ENCODE measurements around the gene RXYLT1.

The RXYLT1 gene

GRCh38 chr12:63828867-63829266 lies 49.2 kb downstream of the RXYLT1 start:
- H3K27ac ChIP-seq (ENCODE audit: poor library complexity, severe bottlenecking): no peak overlapping the region
- DNase-seq (ENCODE audit: low spot score): no peak
- no peaks in the 10 kb centered on the region for H3K9me3 ChIP-seq (ENCODE audit: severe bottlenecking)
- H3K4me3 ChIP-seq (ENCODE audit: severe bottlenecking): no peak overlapping the region
- TF ChIP-seq, protein P1, sequence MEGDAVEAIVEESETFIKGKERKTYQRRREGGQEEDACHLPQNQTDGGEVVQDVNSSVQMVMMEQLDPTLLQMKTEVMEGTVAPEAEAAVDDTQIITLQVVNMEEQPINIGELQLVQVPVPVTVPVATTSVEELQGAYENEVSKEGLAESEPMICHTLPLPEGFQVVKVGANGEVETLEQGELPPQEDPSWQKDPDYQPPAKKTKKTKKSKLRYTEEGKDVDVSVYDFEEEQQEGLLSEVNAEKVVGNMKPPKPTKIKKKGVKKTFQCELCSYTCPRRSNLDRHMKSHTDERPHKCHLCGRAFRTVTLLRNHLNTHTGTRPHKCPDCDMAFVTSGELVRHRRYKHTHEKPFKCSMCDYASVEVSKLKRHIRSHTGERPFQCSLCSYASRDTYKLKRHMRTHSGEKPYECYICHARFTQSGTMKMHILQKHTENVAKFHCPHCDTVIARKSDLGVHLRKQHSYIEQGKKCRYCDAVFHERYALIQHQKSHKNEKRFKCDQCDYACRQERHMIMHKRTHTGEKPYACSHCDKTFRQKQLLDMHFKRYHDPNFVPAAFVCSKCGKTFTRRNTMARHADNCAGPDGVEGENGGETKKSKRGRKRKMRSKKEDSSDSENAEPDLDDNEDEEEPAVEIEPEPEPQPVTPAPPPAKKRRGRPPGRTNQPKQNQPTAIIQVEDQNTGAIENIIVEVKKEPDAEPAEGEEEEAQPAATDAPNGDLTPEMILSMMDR (IDR thresholded peaks at IDR 0.05; ENCODE audit: poor library complexity, severe bottlenecking): no peak
- no peak for ATAC-seq (ENCODE audit: low read depth)
- H3K36me3 ChIP-seq (ENCODE audit: low read depth): no peaks in the 10 kb centered on the region
- H3K4me1 ChIP-seq (ENCODE audit: insufficient read depth, poor library complexity, severe bottlenecking): no peaks in the 10 kb centered on the region
- H3K27me3 ChIP-seq (ENCODE audit: insufficient read depth, poor library complexity, severe bottlenecking): no peaks in the 10 kb centered on the region

GRCh38 chr12:63836046-63836445 lies 56.3 kb downstream of the RXYLT1 start:
- Histone ChIP-seq H3K36me3 (ENCODE audit: low read depth) (no peaks in the 10 kb centered on the region), H3K27ac (ENCODE audit: poor library complexity, severe bottlenecking) (no peak overlapping the region), H3K27me3 (ENCODE audit: insufficient read depth, poor library complexity, severe bottlenecking) (no peaks in the 10 kb centered on the region), H3K9me3 (ENCODE audit: severe bottlenecking) (no peaks in the 10 kb centered on the region), H3K4me3 (ENCODE audit: severe bottlenecking) (no peak overlapping the region), H3K4me1 (ENCODE audit: insufficient read depth, poor library complexity, severe bottlenecking) (no peaks in the 10 kb centered on the region)
- ATAC-seq (ENCODE audit: low read depth) (no peak), DNase-seq (ENCODE audit: low spot score) (no peak)
- TF ChIP-seq, protein P1 (IDR thresholded peaks at IDR 0.05; ENCODE audit: poor library complexity, severe bottlenecking): no peak

GRCh38 chr12:63836936-63837335 lies 57.2 kb downstream of the RXYLT1 start:
- no peak overlapping the region for H3K4me3 ChIP-seq (ENCODE audit: severe bottlenecking)
- no peaks in the 10 kb centered on the region for H3K36me3 ChIP-seq (ENCODE audit: low read depth)
- TF ChIP-seq, protein P1 (IDR thresholded peaks at IDR 0.05; ENCODE audit: poor library complexity, severe bottlenecking): no peak
- no peak overlapping the region for H3K27ac ChIP-seq (ENCODE audit: poor library complexity, severe bottlenecking)
- ATAC-seq (ENCODE audit: low read depth) (no peak), DNase-seq (ENCODE audit: low spot score) (no peak)
- H3K9me3 ChIP-seq (ENCODE audit: severe bottlenecking): no peaks in the 10 kb centered on the region
- no peaks in the 10 kb centered on the region for H3K4me1 ChIP-seq (ENCODE audit: insufficient read depth, poor library complexity, severe bottlenecking)
- no peaks in the 10 kb centered on the region for H3K27me3 ChIP-seq (ENCODE audit: insufficient read depth, poor library complexity, severe bottlenecking)

DNA sequence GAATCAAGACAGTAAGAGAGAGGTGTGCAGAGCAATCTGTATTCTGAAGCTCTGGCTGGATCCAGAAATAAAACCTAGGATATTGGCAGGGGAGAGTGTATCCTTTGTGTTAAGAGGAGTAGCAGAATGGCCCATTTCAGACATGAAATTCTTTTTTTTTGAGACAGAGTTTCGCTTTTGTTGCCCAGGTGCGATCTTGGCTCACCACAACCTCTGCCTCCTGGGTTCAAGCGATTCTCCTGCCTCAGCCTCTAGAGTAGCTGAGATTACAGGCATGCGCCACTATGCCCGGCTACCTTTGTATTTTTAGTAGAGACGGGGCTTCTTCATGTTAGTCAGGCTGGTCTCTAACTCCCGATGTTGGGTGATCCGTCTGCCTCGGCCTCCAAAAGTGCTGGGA lies 58.7 kb downstream of the RXYLT1 start:
- Histone ChIP-seq H3K4me3 (ENCODE audit: severe bottlenecking) (no peak overlapping the region), H3K9me3 (ENCODE audit: severe bottlenecking) (no peaks in the 10 kb centered on the region), H3K36me3 (ENCODE audit: low read depth) (no peaks in the 10 kb centered on the region), H3K27ac (ENCODE audit: poor library complexity, severe bottlenecking) (no peak overlapping the region), H3K4me1 (ENCODE audit: insufficient read depth, poor library complexity, severe bottlenecking) (no peaks in the 10 kb centered on the region), H3K27me3 (ENCODE audit: insufficient read depth, poor library complexity, severe bottlenecking) (no peaks in the 10 kb centered on the region)
- ATAC-seq (ENCODE audit: low read depth): no peak
- TF ChIP-seq, protein P1 (IDR thresholded peaks at IDR 0.05; ENCODE audit: poor library complexity, severe bottlenecking): no peak
- DNase-seq (ENCODE audit: low spot score): no peak

DNA sequence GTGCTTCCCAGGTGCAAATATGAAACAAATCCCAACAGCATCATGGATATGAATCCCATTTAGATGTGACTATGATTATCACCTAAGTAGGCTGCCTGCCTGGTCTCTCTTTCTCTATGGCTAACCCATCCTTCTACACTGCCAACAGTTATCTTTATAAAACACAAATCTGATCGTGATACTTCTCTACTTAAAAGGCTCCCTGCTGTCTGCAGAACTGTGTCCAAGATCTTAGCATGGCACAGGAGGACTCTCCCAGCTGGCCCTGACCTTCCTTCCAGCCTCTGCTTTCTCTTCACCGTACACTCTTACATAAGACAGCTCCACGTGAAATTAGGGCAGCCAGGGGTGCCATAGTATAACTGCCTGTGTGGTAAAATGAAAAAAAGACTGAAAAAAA lies 61.3 kb downstream of the RXYLT1 start:
- TF ChIP-seq, protein P1 (IDR thresholded peaks at IDR 0.05; ENCODE audit: poor library complexity, severe bottlenecking): no peak
- H3K4me1 ChIP-seq (ENCODE audit: insufficient read depth, poor library complexity, severe bottlenecking): no peaks in the 10 kb centered on the region
- DNase-seq (ENCODE audit: low spot score): no peak
- ATAC-seq (ENCODE audit: low read depth): no peak
- H3K9me3 ChIP-seq (ENCODE audit: severe bottlenecking): no peaks in the 10 kb centered on the region
- no peak overlapping the region for H3K4me3 ChIP-seq (ENCODE audit: severe bottlenecking)
- H3K36me3 ChIP-seq (ENCODE audit: low read depth): no peaks in the 10 kb centered on the region
- no peaks in the 10 kb centered on the region for H3K27me3 ChIP-seq (ENCODE audit: insufficient read depth, poor library complexity, severe bottlenecking)
- H3K27ac ChIP-seq (ENCODE audit: poor library complexity, severe bottlenecking): no peak overlapping the region
